ENCODE results near the gene TKFC.

The TKFC gene

GRCh38 chr11:61332797-61333549 lies at the start of gene TKFC, which contains the start of gene DDB1:
Gene TKFC, plus strand, starts transcription at chr11:61333228. Its CDS starts 1,501 bp downstream, at chr11:61334729.
Gene DDB1, minus strand, starts transcription at chr11:61333105. Its CDS starts 137 bp downstream, at chr11:61332968.
- peak; percentile 92 to 94 for DNase-seq (ENCODE audit: low read depth in 2 of 2, low spot score in 1 of 2)

- no peak for DNase-seq (ENCODE audit: low read depth in 2 of 2, low spot score in 1 of 2)
Measured at GRCh38 chr11:61283613-61284012, 49.4 kb upstream of the TKFC start.

GRCh38 chr11:61287338-61287977 lies 45.6 kb upstream of the TKFC start:
- no peak for DNase-seq (ENCODE audit: low read depth in 2 of 2, low spot score in 1 of 2)

- DNase-seq (ENCODE audit: low read depth in 2 of 2, low spot score in 1 of 2) = no peak
Measured at GRCh38 chr11:61290905-61291690, 41.9 kb upstream of the TKFC start.

GRCh38 chr11:61292356-61292755 lies 40.7 kb upstream of the TKFC start:
- DNase-seq (ENCODE audit: low read depth in 2 of 2, low spot score in 1 of 2) = no peak

GRCh38 chr11:61293867-61294716 lies 38.9 kb upstream of the TKFC start:
- DNase-seq (ENCODE audit: low read depth in 2 of 2, low spot score in 1 of 2) = no peak

- peak in 1 of 2 donors; percentile 27 for DNase-seq (ENCODE audit: low read depth in 2 of 2, low spot score in 1 of 2)
Measured at GRCh38 chr11:61294717-61295595, 38.1 kb upstream of the TKFC start, which contains the start of gene VWCE. Gene VWCE, minus strand, starts transcription at chr11:61295316. Its CDS starts 279 bp downstream, at chr11:61295037.

GRCh38 chr11:61295596-61295926 lies 37.5 kb upstream of the TKFC start:
- DNase-seq (ENCODE audit: low read depth in 2 of 2, low spot score in 1 of 2) = no peak

- no peak for DNase-seq (ENCODE audit: low read depth in 2 of 2, low spot score in 1 of 2)
Measured at GRCh38 chr11:61297341-61297740, 35.7 kb upstream of the TKFC start.

GRCh38 chr11:61297746-61298145 lies 35.3 kb upstream of the TKFC start:
- DNase-seq (ENCODE audit: low read depth in 2 of 2, low spot score in 1 of 2) = no peak

- no peak for DNase-seq (ENCODE audit: low read depth in 2 of 2, low spot score in 1 of 2)
Measured at GRCh38 chr11:61298663-61299244, 34.3 kb upstream of the TKFC start.

- DNase-seq (ENCODE audit: low read depth in 2 of 2, low spot score in 1 of 2) = no peak
Measured at GRCh38 chr11:61302550-61302949, 30.5 kb upstream of the TKFC start.

GRCh38 chr11:61303725-61304124 lies 29.3 kb upstream of the TKFC start:
- DNase-seq (ENCODE audit: low read depth in 2 of 2, low spot score in 1 of 2) = no peak

- DNase-seq (ENCODE audit: low read depth in 2 of 2, low spot score in 1 of 2) = no peak
Measured at GRCh38 chr11:61305417-61305816, 27.6 kb upstream of the TKFC start.

GRCh38 chr11:61306221-61306620 lies 26.8 kb upstream of the TKFC start:
- DNase-seq (ENCODE audit: low read depth in 2 of 2, low spot score in 1 of 2) = no peak

- DNase-seq (ENCODE audit: low read depth in 2 of 2, low spot score in 1 of 2) = no peak
Measured at GRCh38 chr11:61307354-61307753, 25.7 kb upstream of the TKFC start.

GRCh38 chr11:61309141-61309540 lies 23.9 kb upstream of the TKFC start:
- DNase-seq (ENCODE audit: low read depth in 2 of 2, low spot score in 1 of 2) = no peak

GRCh38 chr11:61309739-61310138 lies 23.3 kb upstream of the TKFC start:
- no peak for DNase-seq (ENCODE audit: low read depth in 2 of 2, low spot score in 1 of 2)

GRCh38 chr11:61310749-61311148 lies 22.3 kb upstream of the TKFC start:
- no peak for DNase-seq (ENCODE audit: low read depth in 2 of 2, low spot score in 1 of 2)

GRCh38 chr11:61315260-61315659 lies 17.8 kb upstream of the TKFC start:
- no peak for DNase-seq (ENCODE audit: low read depth in 2 of 2, low spot score in 1 of 2)
